ENCODE data around the gene LDLRAP1.

- no peak for TF ChIP-seq CTCF (IDR thresholded peaks at IDR 0.05)
- no peak for TF ChIP-seq EZH2phosphoT487 (IDR thresholded peaks at IDR 0.05)
- TF ChIP-seq EZH2 (IDR thresholded peaks at IDR 0.05) = no peak
These were observed 71.2 kb downstream of the LDLRAP1 start for GRCh38 chr1:25614501-25615171.
